NCI-H460 (cell line): ENCODE measurements around the gene CD226. TPM values are rescaled to one million over a fixed set of nuclear protein-coding genes. Genes with fewer than 3 reads are reported as not detected.
"Not testable (repeated sequence)": the region's sequence is repeated elsewhere in the genome, so short reads cannot be mapped to it uniquely, and the experiment has no call there.

Source experiments
- DNase-seq: peaks from one replicate; pipeline ENCODE4 v3.0.0-alpha.2; 2016; ENCODE audit warnings: low read depth; ENCODE audit errors: extremely low read depth
- polyA plus RNA-seq: library from polyadenylated mRNA; depleted of rRNA; stranded (reverse); fragments of >200 nt; gene quantifications from 2 replicates; pipeline ENCODE4 v1.2.3, GENCODE V29; 2014; cell fraction: nucleus; rRNA removed
- total RNA-seq: library from RNA; depleted of rRNA; stranded (reverse); fragments of >200 nt; shearing (Covaris generic); gene quantifications from 2 replicates; pipeline ENCODE4 v1.2.3, GENCODE V29; 2014; rRNA removed

Gene CD226
- total RNA-seq, result 41.8 and 45.5 TPM in 2 replicates
- polyA plus RNA-seq, result 28.8 and 35.3 TPM in 2 replicates

DNA sequence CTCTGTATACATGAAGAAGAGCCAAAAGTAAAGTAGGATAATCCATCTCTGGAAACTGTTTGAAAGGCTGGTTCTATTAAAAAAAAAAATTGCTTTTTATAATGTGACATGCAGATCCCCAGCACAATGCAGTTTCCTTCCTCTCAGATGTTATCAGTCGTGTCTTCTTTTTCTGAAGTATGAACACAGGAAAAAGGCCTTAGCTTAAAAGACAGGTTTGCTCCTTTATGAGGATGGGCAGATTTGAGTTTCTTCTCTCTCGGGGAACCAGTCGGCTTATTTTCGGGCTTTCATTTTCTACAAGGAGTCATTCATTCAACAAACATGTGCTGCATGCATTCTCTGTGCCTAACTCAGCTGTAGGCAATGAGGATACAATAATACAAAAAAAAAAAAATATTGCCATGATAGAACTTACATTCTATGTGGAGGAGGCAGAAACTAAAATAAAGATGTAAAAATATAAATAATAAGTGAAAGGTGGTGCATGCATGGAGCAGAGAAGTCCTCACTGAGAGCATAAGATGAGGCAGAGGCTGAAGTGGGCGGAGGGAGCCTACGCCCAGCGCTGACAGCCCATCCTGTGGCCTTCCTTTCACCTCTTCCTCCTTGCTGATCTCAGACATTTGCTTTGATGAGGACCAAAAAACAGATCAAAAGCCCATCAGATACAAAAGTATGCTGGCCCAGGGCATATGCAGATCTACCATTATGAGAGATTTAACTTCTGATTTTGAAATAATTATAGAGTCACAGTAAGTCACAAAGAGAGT, at the start of gene CD226:
CD226 (minus strand) TSS at position 513 of the 773 bp plus-strand sequence; CDS start at position 46, 467 bp downstream.
- DNase-seq, result peak; percentile 12

DNA sequence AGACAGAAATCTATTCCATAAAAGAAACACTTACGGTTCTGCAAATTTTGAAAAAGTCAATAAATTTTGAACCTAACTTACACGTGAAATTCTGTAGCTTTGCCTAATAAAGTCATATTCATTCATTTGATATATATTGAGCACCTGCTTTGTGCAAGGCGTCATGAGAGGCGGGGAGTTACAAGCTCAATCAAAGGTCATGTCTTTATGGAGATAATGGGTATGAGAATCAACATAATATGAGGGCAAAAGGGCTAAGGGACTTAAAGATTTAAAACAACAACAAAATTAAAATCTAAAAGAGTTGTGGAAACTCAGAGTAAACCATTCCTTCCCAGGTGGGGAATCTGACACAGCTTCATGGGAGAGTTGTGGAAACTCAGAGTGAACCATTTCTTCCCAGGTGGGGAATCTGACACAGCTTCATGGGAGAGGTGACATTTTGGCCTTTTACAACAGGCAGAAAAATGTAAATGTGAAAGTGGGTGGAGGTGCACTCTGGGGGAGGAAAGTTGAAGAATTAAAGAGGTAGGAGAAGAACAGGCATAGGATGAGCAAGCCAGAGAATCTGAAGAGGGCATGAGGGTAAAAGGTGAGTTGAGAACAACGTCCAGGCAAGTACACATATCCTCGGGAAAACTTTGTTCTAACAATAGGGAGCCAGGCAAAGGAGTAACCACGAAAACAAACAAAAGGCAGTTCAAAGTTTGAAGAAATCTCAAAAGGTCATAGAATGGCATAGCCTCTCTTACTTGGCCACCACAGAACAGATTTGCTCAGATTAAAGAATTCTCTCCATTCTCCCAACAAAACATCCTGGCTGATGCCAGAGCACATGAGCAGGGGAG, 49.5 kb upstream of the CD226 start:
- no peak for DNase-seq

DNA sequence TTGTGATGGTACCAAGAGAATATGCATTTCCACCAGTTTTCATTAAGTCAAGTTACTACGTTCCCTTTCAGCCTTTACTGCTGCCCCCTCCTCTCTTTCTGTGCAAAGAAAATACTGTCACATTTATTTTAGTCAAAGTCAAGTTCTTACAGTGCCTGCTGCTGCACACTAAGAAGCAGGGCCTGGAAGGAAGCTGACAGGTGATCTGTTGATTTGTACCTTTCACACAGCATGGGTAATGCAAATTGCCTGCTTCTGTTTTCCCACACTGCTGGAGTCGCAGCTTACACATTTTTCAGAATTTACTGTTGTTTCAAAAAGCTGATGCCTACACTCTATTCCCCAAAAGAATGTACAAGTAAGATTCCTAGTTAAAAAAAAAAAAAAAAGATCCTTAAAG, 48.7 kb upstream of the CD226 start:
- no peak for DNase-seq

DNA sequence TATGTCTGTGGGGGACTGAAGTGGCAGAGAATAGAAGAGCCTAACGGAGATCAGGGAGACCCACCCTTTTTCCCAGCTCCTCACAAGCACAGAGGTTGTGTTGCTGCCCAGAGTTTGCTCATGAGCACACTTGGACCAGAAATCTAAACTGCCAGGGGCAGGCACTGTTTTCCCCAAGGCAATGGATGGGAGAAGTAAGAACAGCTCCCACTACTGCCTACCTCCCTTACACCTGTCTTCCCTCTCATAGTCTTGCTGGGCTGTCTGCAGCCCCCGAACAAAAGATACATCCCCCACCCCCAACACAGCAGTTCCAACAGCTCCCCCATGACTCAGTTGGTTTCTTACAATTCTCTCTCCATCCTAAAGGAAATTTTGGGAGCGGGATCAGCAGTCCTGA, 48.1 kb upstream of the CD226 start:
- no peak for DNase-seq

DNA sequence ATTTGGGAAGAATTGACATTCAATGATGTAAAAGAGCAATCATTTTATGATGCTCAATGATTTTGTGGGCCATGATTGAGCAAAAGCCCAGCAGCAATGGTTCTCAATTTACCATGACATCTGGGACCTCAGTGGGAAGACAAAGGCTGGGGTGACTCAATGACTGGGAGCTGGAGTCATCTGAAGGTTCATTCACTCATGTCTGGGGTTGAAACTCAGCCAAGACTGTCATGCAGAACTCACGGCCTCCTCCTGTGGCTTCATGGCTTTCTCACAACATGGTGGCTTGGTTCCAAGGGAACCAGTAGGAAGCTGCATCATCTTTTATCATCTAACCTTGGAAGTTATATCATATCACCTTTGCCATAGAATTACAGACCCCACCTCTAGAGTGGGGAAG, 45.1 kb upstream of the CD226 start:
- DNase-seq, result no peak

DNA sequence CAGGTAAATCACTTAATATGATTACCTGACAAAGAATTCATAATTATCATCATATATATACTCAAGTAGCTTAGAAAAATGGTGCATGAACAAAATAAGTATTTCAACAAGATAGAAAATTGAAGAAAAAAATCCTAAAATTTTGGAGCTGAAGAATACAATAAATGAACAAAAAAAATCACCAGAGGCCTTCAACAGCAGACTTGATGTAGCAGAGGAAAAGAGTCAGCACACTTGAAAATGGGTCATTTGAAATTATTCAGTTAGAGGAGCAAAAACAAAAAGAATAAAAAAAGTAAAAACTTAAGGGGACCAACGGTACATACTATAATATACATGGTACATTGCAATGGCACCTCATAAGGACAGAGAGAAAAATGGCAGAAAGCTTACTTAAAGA, 40.2 kb upstream of the CD226 start:
- no peak for DNase-seq

DNA sequence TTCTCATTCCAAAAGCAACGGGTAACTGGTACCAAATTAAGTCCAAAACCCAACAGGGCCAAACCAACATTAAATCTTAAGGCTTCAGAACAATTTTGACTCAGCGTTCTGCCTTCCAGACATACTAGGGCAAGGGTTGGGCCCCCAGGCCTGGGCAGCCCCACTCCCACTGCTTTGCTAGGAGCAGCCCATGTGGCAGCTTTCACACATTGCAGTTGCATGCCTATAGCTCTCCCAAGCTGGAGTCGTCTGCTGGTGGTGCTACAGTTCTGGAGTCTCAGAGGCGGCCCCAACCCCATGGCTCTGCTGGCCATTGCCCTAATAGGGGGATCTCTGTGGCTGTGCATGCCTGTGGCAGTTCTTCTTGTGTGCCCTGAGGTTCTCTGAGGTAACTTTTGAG, 37.6 kb upstream of the CD226 start:
- no peak for DNase-seq

DNA sequence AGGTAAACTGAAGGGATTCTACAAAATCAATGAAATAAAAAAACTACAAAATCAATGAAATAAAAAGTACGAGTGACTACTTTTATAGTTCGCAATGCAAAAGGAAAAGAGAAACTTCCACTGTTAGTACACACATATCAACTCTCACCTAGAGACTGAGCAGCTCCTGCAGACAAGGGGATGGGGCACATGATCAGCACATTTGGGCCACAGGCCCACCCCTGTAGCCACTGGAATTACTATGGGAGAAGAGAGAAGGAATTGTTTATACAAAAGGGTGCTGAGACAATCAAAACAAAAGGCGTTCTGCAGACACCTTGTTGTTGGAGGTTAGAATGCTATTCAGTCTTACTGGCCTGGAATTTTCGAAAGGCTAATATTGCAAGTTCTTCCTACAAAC, 34.7 kb upstream of the CD226 start:
- DNase-seq, result no peak

DNA sequence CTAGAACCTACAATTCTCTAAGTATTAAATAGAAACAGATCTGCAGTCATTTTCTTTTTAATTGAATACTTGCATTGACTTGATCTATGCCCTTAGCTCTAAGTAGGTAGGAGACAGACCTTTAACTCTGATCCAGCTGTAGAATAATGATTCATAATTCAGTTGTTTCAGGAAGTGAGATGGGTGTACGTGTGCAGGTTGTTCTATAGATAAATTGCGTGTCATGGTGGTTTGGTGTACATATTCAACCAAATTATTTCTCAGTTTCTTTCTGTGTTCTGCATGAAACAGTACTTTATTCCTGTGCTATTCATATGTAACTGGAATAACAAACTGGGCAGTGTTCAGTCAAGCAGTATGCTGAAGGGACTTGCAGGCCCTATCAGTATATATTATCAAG, 34.3 kb upstream of the CD226 start:
- no peak for DNase-seq

DNA sequence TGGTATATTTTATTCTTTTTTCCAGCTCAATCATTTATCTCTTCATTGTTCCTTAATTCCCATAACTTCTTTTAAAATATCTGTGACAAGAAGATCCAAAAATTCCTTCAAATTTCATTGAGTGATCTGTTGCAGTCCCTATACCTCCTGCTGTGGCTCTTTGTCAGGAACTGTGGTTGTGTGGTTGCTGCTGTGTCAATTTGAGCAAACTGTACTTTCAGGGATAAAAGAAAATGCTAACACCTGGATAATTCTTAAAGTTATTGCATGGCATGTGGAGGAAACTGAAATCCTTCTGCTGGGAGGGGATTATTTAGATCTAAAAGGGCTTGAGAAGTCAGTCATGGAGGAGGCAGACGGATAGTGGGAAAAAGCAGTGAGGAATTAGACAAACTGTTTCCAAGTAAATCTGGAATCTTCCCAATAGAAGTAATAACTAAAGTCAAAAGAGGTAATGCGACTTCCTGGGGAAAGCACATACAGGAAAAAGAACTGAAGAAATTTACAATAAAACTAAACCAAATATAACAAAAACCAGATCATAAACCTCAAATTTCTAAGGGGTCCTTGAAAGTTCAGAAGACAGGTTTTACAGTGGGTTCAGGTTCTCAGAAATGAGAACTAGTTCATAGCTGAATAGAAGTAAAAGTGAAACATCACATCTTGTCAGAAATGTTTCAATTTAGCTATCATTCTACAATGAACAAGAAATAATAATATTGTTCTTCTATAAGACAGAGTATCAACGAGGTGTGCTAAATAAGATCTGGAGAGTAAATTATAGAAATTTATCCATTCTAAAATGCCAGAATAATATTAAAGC, 33.5 kb upstream of the CD226 start:
- DNase-seq, result no peak

DNA sequence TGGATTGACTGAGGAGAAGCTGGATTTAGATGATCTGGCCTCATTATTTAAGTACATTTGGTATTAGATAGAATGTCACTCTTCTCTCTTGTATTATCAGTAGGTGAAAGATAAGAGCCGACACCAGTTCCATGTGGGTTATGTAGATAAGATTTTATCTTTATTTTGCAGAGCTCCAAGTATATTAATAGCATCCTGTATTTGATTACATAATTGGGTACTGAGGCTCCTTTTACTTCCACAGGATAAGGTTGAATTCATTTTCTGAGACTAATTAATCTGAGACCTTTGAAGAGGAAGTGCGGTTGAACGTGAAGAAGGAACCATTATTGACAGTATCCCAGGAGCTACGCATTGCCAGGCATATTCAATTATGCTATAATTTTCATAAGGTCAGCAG, 32.8 kb upstream of the CD226 start:
- no peak for DNase-seq

DNA sequence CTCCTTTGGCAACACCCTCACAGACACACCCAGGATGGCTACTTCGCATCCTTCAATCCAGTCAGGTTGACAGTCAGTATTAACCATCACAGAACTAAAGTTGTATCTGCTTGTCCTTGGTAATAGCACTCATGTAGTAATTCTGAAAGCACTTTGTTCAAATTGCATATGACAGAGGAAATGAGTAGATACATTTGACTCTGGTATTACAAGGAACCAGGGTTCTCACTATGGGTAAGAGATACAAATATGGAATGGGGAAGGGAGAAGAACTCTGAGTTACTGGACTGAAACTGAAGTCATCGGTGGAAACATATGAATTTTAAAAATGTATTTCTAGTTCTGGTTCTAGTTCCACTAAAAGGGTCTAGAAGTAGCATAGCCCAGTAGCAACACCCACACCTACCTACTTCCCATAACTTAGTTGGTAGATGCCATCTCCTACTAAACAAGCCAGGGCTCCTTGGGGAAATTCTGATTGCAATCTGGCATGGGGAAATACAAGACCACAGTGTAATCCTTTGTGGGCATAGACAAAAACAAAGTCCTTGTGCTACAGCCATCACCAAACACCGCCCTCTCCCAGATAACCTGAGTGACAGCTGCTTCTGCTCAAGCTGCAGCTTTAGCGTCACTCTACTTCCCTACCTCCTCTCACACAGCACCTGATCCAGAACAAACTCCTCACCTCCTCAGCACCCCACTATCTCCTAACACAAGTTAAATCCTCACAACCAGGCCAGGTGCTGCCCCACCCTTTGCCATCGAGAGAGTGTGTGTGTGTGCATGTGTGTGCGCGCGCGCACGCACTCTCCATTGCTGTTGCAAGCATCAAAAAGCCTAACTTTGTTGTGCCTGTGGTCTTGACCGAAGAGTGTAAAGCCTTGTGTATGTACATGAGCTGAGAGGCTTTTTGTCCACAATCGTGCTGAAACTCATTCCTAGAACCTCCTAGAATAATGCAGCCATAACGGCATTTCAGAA, 31.4 kb upstream of the CD226 start:
- DNase-seq, result no peak

DNA sequence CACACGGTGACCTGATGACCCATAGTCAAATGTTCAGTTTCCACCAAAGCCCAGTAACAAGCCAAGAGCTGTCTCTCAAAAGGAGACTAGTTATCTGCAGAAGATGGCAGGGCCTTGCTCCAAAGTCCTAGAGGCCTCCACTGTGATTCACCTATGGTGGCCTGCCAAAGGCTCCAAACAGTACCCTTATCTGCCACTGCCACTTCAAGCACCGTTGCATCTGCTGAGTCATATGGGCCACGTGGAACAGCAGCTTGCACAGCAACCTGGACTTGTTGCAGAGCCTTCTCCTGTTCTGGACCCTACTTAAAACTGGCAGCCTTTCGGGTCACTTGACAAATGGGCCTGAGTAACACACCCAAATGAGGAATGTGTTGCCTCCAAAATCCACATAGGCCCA, 27.6 kb upstream of the CD226 start:
- not testable (repeated sequence) for DNase-seq

DNA sequence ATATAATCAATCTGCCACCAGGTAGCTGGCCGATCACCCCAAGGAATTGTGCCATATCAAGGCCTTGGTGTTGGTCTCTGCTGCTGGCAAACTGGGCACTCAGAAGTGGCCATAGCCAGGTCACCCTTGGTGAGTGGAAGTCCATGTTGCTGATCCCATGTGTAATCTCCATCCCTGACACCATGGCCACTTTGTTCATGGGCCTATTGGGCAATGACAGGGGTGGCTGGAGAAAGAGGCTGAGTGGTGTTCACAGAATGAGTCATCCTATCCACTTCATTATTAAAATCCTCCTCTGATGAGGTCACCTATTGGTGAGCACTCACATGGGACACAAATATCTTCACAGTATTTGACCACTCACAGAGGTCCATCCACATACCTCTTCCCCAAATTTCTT, 26.7 kb upstream of the CD226 start:
- no peak for DNase-seq

DNA sequence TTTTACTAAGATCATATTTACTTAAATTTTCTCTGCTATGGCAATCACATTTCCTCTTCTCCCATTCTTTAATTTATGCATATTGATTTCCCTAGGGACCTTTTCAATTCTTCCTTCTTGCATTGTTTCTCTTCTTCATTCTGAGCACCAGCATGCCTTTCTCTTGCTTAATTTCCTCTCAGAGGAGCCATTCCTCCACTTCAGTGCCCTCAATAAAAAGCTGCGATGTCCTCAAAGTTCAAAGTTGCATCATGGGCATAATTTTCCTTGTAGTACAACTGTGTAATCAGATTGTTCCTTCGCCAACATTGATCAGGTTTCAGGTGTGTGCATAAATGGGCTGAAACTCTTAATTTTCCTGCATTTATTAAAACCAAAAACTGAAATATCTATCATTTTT, 21.8 kb upstream of the CD226 start:
- no peak for DNase-seq

DNA sequence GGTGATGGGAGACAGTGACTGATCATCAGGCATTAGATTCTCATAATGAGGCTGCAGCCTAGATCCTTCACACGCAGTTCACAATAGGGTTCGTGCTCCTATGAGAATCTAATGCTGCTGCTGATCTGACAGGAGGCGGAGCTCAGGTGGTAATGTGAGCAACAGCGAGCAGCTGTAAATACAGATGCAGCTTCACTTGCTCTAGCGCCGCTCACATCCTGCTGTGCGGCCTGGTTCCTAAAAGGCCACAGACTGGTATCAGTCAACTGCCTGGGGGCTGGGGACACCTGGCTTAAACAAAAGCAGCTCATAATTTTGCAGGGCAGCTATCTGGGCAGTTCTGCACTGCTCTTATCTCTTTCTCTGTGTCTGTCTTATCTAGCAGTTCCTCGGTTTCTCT, 20.4 kb upstream of the CD226 start:
- DNase-seq, result no peak

DNA sequence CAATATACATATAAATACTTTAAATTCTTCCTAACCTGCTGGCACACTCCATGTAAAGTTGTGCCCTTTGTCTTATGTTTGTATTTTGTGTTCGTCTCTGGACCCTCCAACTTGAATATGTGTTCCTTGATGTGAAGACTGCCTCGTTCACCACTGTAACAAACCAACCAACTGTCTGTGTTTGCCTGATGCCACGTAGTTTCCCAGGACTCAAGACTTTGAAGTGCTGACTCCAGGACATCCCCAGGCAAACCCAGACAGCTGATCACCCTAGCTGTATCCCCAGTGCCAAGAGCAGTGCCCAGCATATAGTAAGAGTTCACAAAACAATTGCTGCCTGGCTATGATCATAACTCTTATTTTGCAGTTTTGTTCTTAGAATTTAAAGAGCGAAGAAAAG, 15.5 kb upstream of the CD226 start:
- no peak for DNase-seq

DNA sequence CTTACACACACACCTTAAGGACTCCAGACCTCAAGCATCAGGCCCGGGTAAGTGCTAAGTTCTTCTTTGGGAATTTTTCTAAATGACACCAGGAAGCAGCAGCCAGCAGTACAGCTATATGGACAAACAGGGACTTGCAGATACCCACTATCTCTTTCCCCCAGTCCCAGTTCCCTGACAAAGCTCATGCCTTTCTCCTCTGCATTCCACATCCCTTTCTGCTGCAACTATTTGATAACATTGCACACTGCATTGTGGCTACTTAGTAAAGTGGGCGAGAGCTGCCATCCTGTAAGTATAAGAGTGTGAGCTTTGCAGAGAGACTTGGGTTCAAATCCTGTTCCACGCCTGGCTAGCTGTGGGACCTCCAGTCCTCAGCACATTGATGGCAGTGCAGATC, 14.0 kb upstream of the CD226 start:
- no peak for DNase-seq

DNA sequence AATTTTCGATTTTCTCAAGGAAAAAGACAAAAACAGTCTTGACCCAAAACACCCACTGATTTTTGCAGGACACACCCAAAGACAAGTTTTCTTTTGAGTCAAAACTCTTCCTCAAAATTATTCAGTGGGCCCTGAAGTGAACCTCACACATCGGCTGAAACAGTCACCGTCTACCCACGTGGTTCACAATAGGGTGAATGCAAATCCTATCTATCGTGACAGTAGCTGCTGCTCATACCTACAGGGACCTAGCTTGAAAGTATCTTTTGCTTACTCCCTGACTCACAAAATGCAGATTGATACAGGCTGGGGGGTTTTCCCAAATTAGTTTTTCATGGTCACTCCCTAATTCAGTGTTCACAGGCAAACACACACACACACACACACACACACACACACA, 10.7 kb upstream of the CD226 start:
- DNase-seq, result no peak

DNA sequence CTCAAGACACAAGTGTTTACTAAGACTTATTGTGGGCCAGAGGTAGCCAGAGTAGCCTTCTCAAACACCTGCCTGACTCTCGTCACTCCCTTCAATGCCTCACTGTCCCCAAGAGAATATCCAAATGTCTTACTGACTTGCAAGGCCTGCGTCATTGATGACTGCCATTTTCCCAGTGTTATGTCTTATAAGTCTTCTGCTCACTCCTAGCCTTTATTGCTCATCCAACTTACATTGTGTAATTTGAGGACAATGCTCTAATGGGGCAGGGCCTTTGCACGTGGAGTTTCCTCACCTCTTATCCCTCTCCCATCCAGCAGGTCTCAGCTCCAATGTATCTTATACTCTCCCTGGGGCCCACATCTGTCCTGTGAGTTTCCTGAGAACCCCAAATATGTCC, 10.1 kb upstream of the CD226 start:
- DNase-seq, result no peak
